PFSK-1 (cell line): Measurements from ENCODE around the gene VILL.

Source experiments
- FOXP2 ChIP-seq: optimal IDR thresholded peaks from 2 replicates; pipeline ENCODE3; 2011; ENCODE audit warnings: borderline replicate concordance, control low read depth, inconsistent platforms; ENCODE audit not compliant: insufficient read depth; ENCODE audit errors: extremely low read length, extremely low read depth
- POLR2AphosphoS5 ChIP-seq: IDR thresholded peaks from 2 replicates; pipeline ENCODE4 v1.6.1; 2012; ENCODE audit warnings: low read depth, mild to moderate bottlenecking, control low read depth, low read length, moderate library complexity
- SIN3A ChIP-seq: IDR thresholded peaks from 2 replicates; pipeline ENCODE4 v1.6.1; 2012; ENCODE audit warnings: mild to moderate bottlenecking, low read length, moderate library complexity, borderline replicate concordance; ENCODE audit not compliant: insufficient read depth
- TAF1 ChIP-seq: IDR thresholded peaks from 2 replicates; pipeline ENCODE4 v1.6.1; 2012; ENCODE audit warnings: low read length, control low read depth, borderline replicate concordance; ENCODE audit not compliant: insufficient read depth
- TF ChIP-seq, protein P1 (sequence below), 2 experiments: IDR thresholded peaks; 2 replicates each; pipeline versions ENCODE4 v1.6.1 to v1.8.0; 2011 to 2012; ENCODE audit warnings: low read depth in 2 of 2, low read length in 2 of 2, control low read depth in 1 of 2, inconsistent platforms in 1 of 2, mild to moderate bottlenecking in 1 of 2, moderate library complexity in 1 of 2; ENCODE audit not compliant: insufficient read depth in 1 of 2

Gene VILL

GRCh38 chr3:37986479-37987314, 3.9 kb upstream of the VILL start:
- TF ChIP-seq POLR2AphosphoS5 (no peak), SIN3A (no peak), FOXP2 (no peak), TAF1 (no peak)
- TF ChIP-seq, protein P1, sequence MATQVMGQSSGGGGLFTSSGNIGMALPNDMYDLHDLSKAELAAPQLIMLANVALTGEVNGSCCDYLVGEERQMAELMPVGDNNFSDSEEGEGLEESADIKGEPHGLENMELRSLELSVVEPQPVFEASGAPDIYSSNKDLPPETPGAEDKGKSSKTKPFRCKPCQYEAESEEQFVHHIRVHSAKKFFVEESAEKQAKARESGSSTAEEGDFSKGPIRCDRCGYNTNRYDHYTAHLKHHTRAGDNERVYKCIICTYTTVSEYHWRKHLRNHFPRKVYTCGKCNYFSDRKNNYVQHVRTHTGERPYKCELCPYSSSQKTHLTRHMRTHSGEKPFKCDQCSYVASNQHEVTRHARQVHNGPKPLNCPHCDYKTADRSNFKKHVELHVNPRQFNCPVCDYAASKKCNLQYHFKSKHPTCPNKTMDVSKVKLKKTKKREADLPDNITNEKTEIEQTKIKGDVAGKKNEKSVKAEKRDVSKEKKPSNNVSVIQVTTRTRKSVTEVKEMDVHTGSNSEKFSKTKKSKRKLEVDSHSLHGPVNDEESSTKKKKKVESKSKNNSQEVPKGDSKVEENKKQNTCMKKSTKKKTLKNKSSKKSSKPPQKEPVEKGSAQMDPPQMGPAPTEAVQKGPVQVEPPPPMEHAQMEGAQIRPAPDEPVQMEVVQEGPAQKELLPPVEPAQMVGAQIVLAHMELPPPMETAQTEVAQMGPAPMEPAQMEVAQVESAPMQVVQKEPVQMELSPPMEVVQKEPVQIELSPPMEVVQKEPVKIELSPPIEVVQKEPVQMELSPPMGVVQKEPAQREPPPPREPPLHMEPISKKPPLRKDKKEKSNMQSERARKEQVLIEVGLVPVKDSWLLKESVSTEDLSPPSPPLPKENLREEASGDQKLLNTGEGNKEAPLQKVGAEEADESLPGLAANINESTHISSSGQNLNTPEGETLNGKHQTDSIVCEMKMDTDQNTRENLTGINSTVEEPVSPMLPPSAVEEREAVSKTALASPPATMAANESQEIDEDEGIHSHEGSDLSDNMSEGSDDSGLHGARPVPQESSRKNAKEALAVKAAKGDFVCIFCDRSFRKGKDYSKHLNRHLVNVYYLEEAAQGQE (IDR thresholded peaks at IDR 0.05; ENCODE audit: insufficient read depth in 1 of 2, low read depth in 2 of 2, low read length in 2 of 2): no peak

- TF ChIP-seq FOXP2: no peak
- TF ChIP-seq SIN3A: no peak
- TF ChIP-seq, protein P1 (IDR thresholded peaks at IDR 0.05; ENCODE audit: insufficient read depth in 1 of 2, low read depth in 2 of 2, low read length in 2 of 2): no peak
- TF ChIP-seq TAF1: no peak
- no peak for TF ChIP-seq POLR2AphosphoS5
These were observed 3.3 kb upstream of the VILL start for GRCh38 chr3:37987315-37987697.

DNA sequence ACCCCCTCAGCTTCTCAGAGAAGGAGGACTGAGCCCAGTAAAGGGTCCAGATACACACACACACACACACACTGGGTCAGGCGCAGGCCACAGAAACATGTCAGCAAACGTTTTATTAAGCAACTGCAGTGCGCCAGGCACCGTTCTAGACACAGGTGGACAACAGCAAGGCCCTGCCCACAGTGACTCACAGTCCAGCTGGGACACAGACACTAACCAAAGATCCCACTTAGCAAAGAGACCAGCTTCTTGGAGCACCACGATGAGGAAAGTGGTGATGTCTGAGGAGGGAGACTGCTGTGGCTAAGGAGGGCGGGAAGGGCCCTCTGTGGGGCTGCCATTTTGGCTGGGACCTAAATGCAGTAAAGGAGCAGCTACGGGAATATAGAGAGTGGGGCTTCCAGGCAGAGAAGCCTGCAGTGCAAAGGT, 2.8 kb upstream of the VILL start:
- TF ChIP-seq SIN3A (no peak), TAF1 (no peak), FOXP2 (no peak), POLR2AphosphoS5 (no peak)
- TF ChIP-seq, protein P1 (IDR thresholded peaks at IDR 0.05; ENCODE audit: insufficient read depth in 1 of 2, low read depth in 2 of 2, low read length in 2 of 2): no peak

GRCh38 chr3:37988931-37989525, 1.6 kb upstream of the VILL start:
- TF ChIP-seq FOXP2 (no peak), POLR2AphosphoS5 (no peak), TAF1 (no peak), SIN3A (no peak)
- TF ChIP-seq, protein P1 (IDR thresholded peaks at IDR 0.05; ENCODE audit: insufficient read depth in 1 of 2, low read depth in 2 of 2, low read length in 2 of 2): no peak
